ENCODE measurements around the gene B3GALT5.
"Not testable (repeated sequence)": the region's sequence is repeated elsewhere in the genome, so short reads cannot be mapped to it uniquely, and the experiment has no call there.

Gene B3GALT5

GRCh38 chr21:39669485-39669884 lies 56.7 kb downstream of the B3GALT5 start:
- no peak for DNase-seq

- DNase-seq, result no peak
Observed at GRCh38 chr21:39669976-39670661, 57.4 kb downstream of the B3GALT5 start.

GRCh38 chr21:39670701-39671100 lies 58.0 kb downstream of the B3GALT5 start:
- DNase-seq, result no peak

- no peak for DNase-seq
Observed at GRCh38 chr21:39671986-39672385, 59.2 kb downstream of the B3GALT5 start.

- no peak for DNase-seq
Observed at GRCh38 chr21:39673163-39673562, 60.4 kb downstream of the B3GALT5 start.

GRCh38 chr21:39673736-39674135 lies 61.0 kb downstream of the B3GALT5 start:
- no peak for DNase-seq

- DNase-seq, result no peak
Observed at GRCh38 chr21:39674801-39675200, 62.1 kb downstream of the B3GALT5 start.

GRCh38 chr21:39675590-39675989 lies 62.9 kb downstream of the B3GALT5 start:
- no peak for DNase-seq

GRCh38 chr21:39675993-39676661 lies 63.4 kb downstream of the B3GALT5 start:
- DNase-seq, result no peak

- DNase-seq, result no peak
Observed at GRCh38 chr21:39680216-39680615, 67.5 kb downstream of the B3GALT5 start.

GRCh38 chr21:39681257-39681656 lies 68.5 kb downstream of the B3GALT5 start:
- DNase-seq, result no peak

- no peak for DNase-seq
Observed at GRCh38 chr21:39681845-39682244, 69.1 kb downstream of the B3GALT5 start.

- peak; percentile 39 for DNase-seq
Observed at GRCh38 chr21:39685236-39685635, 72.5 kb downstream of the B3GALT5 start.

- DNase-seq, result no peak
Observed at GRCh38 chr21:39685991-39686390, 73.3 kb downstream of the B3GALT5 start.

GRCh38 chr21:39686646-39687468 lies 74.1 kb downstream of the B3GALT5 start:
- DNase-seq, result no peak

- no peak for DNase-seq
Observed at GRCh38 chr21:39688010-39688409, 75.3 kb downstream of the B3GALT5 start.

GRCh38 chr21:39689860-39690259 lies 77.1 kb downstream of the B3GALT5 start:
- not testable (repeated sequence) for DNase-seq

GRCh38 chr21:39690454-39690853 lies 77.7 kb downstream of the B3GALT5 start:
- no peak for DNase-seq

- DNase-seq, result no peak
Observed at GRCh38 chr21:39694750-39695149, 82.0 kb downstream of the B3GALT5 start.

GRCh38 chr21:39696196-39696595 lies 83.5 kb downstream of the B3GALT5 start:
- no peak for DNase-seq

GRCh38 chr21:39696618-39697017 lies 83.9 kb downstream of the B3GALT5 start:
- DNase-seq, result no peak

- DNase-seq, result no peak
Observed at GRCh38 chr21:39700318-39700717, 87.6 kb downstream of the B3GALT5 start.

- DNase-seq, result no peak
Observed at GRCh38 chr21:39703578-39703977, 90.8 kb downstream of the B3GALT5 start.

- DNase-seq, result no peak
Observed at GRCh38 chr21:39705849-39706248, 93.1 kb downstream of the B3GALT5 start.
